ENCODE data around the gene ARHGAP22.

DNA sequence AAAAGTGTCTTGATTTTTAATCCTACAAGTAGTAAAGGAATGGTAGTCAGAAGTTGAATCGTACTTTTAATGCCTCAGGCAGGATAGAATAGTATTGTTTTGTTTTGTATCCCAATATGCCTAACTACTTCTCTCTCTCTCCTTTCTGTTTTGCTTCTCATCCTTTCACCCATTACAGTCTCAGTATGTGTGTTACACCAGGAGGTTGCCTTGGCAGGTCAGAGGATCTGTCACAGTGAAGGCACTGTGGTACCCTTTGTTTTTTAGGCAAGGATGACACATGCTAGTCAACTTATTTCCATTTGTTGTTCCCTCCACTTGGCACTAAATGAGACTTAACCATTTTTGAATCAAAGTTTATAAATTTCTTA, 204.0 kb downstream of the ARHGAP22 start:
- TF ChIP-seq RAD21 (IDR thresholded peaks at IDR 0.05; ENCODE audit: low read length), result no peak
- TF ChIP-seq, protein P1, sequence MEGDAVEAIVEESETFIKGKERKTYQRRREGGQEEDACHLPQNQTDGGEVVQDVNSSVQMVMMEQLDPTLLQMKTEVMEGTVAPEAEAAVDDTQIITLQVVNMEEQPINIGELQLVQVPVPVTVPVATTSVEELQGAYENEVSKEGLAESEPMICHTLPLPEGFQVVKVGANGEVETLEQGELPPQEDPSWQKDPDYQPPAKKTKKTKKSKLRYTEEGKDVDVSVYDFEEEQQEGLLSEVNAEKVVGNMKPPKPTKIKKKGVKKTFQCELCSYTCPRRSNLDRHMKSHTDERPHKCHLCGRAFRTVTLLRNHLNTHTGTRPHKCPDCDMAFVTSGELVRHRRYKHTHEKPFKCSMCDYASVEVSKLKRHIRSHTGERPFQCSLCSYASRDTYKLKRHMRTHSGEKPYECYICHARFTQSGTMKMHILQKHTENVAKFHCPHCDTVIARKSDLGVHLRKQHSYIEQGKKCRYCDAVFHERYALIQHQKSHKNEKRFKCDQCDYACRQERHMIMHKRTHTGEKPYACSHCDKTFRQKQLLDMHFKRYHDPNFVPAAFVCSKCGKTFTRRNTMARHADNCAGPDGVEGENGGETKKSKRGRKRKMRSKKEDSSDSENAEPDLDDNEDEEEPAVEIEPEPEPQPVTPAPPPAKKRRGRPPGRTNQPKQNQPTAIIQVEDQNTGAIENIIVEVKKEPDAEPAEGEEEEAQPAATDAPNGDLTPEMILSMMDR (IDR thresholded peaks at IDR 0.05), result no peak
- TF ChIP-seq, protein P2, sequence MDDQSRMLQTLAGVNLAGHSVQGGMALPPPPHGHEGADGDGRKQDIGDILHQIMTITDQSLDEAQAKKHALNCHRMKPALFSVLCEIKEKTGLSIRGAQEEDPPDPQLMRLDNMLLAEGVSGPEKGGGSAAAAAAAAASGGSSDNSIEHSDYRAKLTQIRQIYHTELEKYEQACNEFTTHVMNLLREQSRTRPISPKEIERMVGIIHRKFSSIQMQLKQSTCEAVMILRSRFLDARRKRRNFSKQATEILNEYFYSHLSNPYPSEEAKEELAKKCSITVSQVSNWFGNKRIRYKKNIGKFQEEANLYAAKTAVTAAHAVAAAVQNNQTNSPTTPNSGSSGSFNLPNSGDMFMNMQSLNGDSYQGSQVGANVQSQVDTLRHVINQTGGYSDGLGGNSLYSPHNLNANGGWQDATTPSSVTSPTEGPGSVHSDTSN (IDR thresholded peaks at IDR 0.05), result no peak
- no peak for TF ChIP-seq RXRA (IDR thresholded peaks at IDR 0.05; ENCODE audit: borderline replicate concordance, low read depth)
- TF ChIP-seq, protein P3, sequence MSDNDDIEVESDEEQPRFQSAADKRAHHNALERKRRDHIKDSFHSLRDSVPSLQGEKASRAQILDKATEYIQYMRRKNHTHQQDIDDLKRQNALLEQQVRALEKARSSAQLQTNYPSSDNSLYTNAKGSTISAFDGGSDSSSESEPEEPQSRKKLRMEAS (IDR thresholded peaks at IDR 0.05; ENCODE audit: low read depth), result no peak
